Measurements from ENCODE around the gene PLD1. TPM values are rescaled to one million over a fixed set of nuclear protein-coding genes. Genes with fewer than 3 reads are reported as not detected.
"Not testable (repeated sequence)": the region's sequence is repeated elsewhere in the genome, so short reads cannot be mapped to it uniquely, and the experiment has no call there.

Gene PLD1
- total and polyA plus RNA-seq, 8 donors, result 3.4 to 43.0 (median 11.0) TPM

DNA sequence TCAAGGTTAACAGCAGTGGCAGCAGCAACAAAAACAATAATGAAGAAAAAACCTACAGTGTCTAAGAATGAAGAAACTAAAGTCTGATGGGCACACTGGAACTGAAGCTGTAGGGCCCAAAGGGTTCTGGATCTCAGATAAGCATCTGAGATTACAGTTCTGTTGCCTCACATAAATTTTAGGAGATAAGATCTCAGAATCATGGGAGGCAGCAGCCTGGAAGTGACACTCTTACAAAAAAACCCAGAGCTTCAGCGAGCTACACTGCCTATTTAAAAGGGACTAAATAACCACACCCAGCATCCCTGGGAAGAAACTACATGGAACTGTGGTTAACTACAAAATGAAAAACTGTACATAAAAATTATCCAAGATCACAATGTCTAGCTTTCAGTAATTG, 61.2 kb downstream of the PLD1 start:
- Histone ChIP-seq H3K4me3 (no peak overlapping the region), H3K4me1 (peaks cover 0 to 25% (median 15%) of the 10 kb centered on the region in 4 donors), H3K27me3 (no peaks in the 10 kb centered on the region), H3K9me3 (peaks cover 0 to 4% (median 0%) of the 10 kb centered on the region in 4 donors), H3K36me3 (no peaks in the 10 kb centered on the region), H3K27ac (no peak overlapping the region)
- no peak for TF ChIP-seq CTCF (IDR thresholded peaks at IDR 0.05)
- TF ChIP-seq POLR2AphosphoS5 (IDR thresholded peaks at IDR 0.05), result no peak
- TF ChIP-seq POLR2A (IDR thresholded peaks at IDR 0.05), result no peak
- TF ChIP-seq EP300 (IDR thresholded peaks at IDR 0.05), result no peak
- no peak for DNase-seq
- intact Hi-C loops (cut with DNase I; ENCODE audit: low total_unique reads), result no loop called here
- 58 to 85% (median 75%) methylated on average over 1 of the region's 1 CpG for WGBS, 5 donors

GRCh38 chr3:171748064-171748924, 62.0 kb downstream of the PLD1 start:
- no peak for DNase-seq
- WGBS, 5 donors, result 59 to 70% (median 69%) methylated on average over 7 of the region's 7 CpGs
- TF ChIP-seq POLR2AphosphoS5 (IDR thresholded peaks at IDR 0.05), result no peak
- Histone ChIP-seq H3K4me1 (peaks cover 0 to 22% (median 12%) of the 10 kb centered on the region in 4 donors), H3K36me3 (no peaks in the 10 kb centered on the region), H3K9me3 (peaks cover 0 to 4% (median 0%) of the 10 kb centered on the region in 4 donors), H3K27ac (no peak overlapping the region), H3K4me3 (no peak overlapping the region), H3K27me3 (no peaks in the 10 kb centered on the region)
- intact Hi-C loops (cut with DNase I; ENCODE audit: low total_unique reads), result no loop called here

DNA sequence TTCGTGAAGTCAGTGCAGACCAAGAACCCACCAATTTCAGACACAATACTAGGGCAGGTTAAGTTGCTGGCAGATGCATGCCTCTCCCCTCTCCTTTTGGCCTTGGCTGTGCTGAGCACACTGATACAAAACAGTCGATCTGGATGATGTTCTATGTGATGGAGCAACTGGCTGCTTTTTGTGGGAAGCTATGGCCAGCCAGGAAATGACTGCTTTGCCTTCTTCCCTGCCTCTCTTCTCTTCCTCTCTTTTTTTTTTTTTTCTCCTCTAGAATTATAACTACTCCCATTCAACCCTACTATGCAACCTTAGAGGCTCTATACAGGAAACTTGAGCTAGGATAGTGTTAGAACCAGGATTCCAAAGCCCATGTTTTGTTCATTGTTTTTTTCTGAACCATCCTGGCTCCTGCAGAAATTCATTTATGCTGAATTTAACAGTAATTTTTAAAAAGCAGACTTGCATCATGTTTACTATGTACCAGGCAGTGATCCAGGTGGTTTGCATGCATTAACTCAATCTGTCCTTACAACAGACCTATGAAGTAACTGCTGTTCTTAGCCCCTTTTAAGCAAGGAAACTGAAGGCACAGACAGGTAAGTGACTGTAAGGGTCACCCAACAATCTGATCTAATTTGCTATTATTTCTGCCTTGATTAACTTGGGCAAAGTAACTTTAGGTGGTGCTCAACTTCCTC, 62.9 kb downstream of the PLD1 start:
- intact Hi-C loops (cut with DNase I; ENCODE audit: low total_unique reads), result no loop called here
- DNase-seq, result no peak
- H3K9me3 ChIP-seq, result peaks cover 0 to 4% (median 0%) of the 10 kb centered on the region in 4 donors
- WGBS, 5 donors, result 69 to 91% (median 83%) methylated on average over 2 of the region's 2 CpGs
- TF ChIP-seq POLR2A (IDR thresholded peaks at IDR 0.05), result no peak
- no peak for TF ChIP-seq POLR2AphosphoS5 (IDR thresholded peaks at IDR 0.05)
- no peak for TF ChIP-seq EP300 (IDR thresholded peaks at IDR 0.05)
- no peak for TF ChIP-seq CTCF (IDR thresholded peaks at IDR 0.05)
- H3K4me3 ChIP-seq, result no peak overlapping the region
- H3K36me3 ChIP-seq, result no peaks in the 10 kb centered on the region
- no peaks in the 10 kb centered on the region for H3K27me3 ChIP-seq
- H3K4me1 ChIP-seq, result peaks cover 0 to 14% (median 11%) of the 10 kb centered on the region in 4 donors
- no peak overlapping the region for H3K27ac ChIP-seq

GRCh38 chr3:171746320-171747222, 63.7 kb downstream of the PLD1 start:
- H3K36me3 ChIP-seq; H3K27ac ChIP-seq; H3K9me3 ChIP-seq; DNase-seq; intact Hi-C loops (cut with DNase I; ENCODE audit: low total_unique reads); H3K27me3 ChIP-seq; H3K4me3 ChIP-seq: not testable (repeated sequence)
- 80 to 94% (median 90%) methylated on average over 11 of the region's 11 CpGs for WGBS, 5 donors
- peaks cover 0 to 16% (median 11%) of the 10 kb centered on the region in 4 donors for H3K4me1 ChIP-seq
